HEK293T (cell line): Measurements from ENCODE around the gene ATG2A.

ENCODE experiments used
- CTCF ChIA-PET: fragments of 350-600 bp; formaldehyde crosslinking; extraction: SDS; loops from one replicate; lab custom pipeline; 2021; ENCODE audit warnings: antibody characterized with exemption, inconsistent platforms; lab: Yijun Ruan, JAX
- POLR2A ChIA-PET: fragments of 350-600 bp; formaldehyde crosslinking; extraction: SDS; loops from one replicate; lab custom pipeline; 2020; ENCODE audit warnings: antibody characterized with exemption, inconsistent platforms; lab: Yijun Ruan, JAX
- DNase-seq: peaks from one replicate; pipeline ENCODE4 v3.0.0; 2012; ENCODE audit warnings: mixed read lengths; ENCODE audit errors: extremely low spot score
- ARNT ChIP-seq: fragments of 450-650 bp; IDR thresholded peaks from 2 replicates; pipeline ENCODE4 v1.6.1; 2017; ENCODE audit warnings: mild to moderate bottlenecking
- BHLHE40 ChIP-seq: fragments of 450-650 bp; IDR thresholded peaks from 2 replicates; pipeline ENCODE4 v1.6.1; 2016; ENCODE audit warnings: mild to moderate bottlenecking, moderate library complexity, borderline replicate concordance
- CTBP1 ChIP-seq: fragments of 450-650 bp; IDR thresholded peaks from 2 replicates; pipeline ENCODE4 v1.6.1; 2016; ENCODE audit warnings: borderline replicate concordance
- ELF4 ChIP-seq: fragments of 450-650 bp; IDR thresholded peaks from 2 replicates; pipeline ENCODE4 v1.6.1; 2017; ENCODE audit warnings: antibody characterized with exemption
- FOXA1 ChIP-seq: fragments of 450-650 bp; IDR thresholded peaks from 2 replicates; pipeline ENCODE4 v1.6.1; 2016; ENCODE audit warnings: mild to moderate bottlenecking
- FOXK2 ChIP-seq: fragments of 450-650 bp; IDR thresholded peaks from 2 replicates; pipeline ENCODE4 v1.6.1; 2016; ENCODE audit warnings: mild to moderate bottlenecking
- FOXM1 ChIP-seq: fragments of 450-650 bp; IDR thresholded peaks from 2 replicates; pipeline ENCODE4 v1.6.1; 2017; ENCODE audit warnings: mild to moderate bottlenecking, borderline replicate concordance
- HDGF ChIP-seq: fragments of 450-650 bp; IDR thresholded peaks from 2 replicates; pipeline ENCODE4 v1.6.1; 2017; ENCODE audit warnings: antibody characterized with exemption, borderline replicate concordance
- L3MBTL2 ChIP-seq: fragments of 450-650 bp; conservative IDR thresholded peaks from 2 replicates; pipeline ENCODE4 v1.6.1; 2016; ENCODE audit warnings: mild to moderate bottlenecking
- LEF1 ChIP-seq: fragments of 450-650 bp; IDR thresholded peaks from 2 replicates; pipeline ENCODE4 v1.6.1; 2017; ENCODE audit warnings: mild to moderate bottlenecking, borderline replicate concordance
- NFRKB ChIP-seq: fragments of 450-650 bp; IDR thresholded peaks from 2 replicates; pipeline ENCODE4 v1.6.1; 2016; ENCODE audit warnings: mild to moderate bottlenecking, moderate library complexity
- PKNOX1 ChIP-seq: fragments of 450-650 bp; IDR thresholded peaks from 2 replicates; pipeline ENCODE4 v1.6.1; 2016
- SP1 ChIP-seq: fragments of 450-650 bp; IDR thresholded peaks from 2 replicates; pipeline ENCODE4 v1.6.1; 2017
- SUZ12 ChIP-seq: fragments of 450-650 bp; IDR thresholded peaks from 2 replicates; pipeline ENCODE4 v1.6.1; 2016; ENCODE audit warnings: mild to moderate bottlenecking
- TARDBP ChIP-seq: fragments of 450-650 bp; IDR thresholded peaks from 2 replicates; pipeline ENCODE4 v1.6.1; 2016
- ZNF384 ChIP-seq: fragments of 450-650 bp; IDR thresholded peaks from 2 replicates; pipeline ENCODE4 v1.6.1; 2016

Gene ATG2A

DNA sequence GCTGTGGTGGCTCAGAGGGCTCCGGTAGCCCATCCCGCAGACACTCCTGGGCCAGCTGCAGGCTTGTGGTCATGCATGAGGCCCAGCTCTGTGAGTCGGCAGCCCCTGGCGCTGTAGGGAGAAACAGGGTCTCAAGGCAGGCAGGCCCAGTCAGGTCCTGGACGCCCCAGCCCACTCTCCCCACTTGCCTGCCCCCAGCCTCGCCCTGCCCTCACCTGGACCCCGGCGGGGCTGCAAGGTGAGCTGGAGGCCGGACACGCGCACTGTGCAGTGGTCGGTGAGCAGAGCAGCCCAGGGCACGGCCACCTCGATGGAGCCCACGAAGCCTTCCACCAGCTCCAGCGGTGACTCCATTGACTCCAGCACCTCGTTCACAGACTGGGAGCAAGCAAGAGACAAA is 2.9 kb downstream of the ATG2A start:
- TF ChIP-seq FOXA1 = no peak
- TF ChIP-seq HDGF = no peak
- no peak for TF ChIP-seq ELF4
- TF ChIP-seq ARNT = no peak
- no peak for TF ChIP-seq FOXM1
- TF ChIP-seq ZNF384 = no peak
- TF ChIP-seq LEF1 = no peak
- TF ChIP-seq PKNOX1 = no peak
- TF ChIP-seq SP1 = no peak
- no peak for TF ChIP-seq L3MBTL2
- TF ChIP-seq CTBP1 = no peak
- TF ChIP-seq FOXK2 = no peak
- no peak for TF ChIP-seq BHLHE40
- no peak for TF ChIP-seq TARDBP
- no peak for DNase-seq
- POLR2A ChIA-PET = no interaction called here
- CTCF ChIA-PET = no interaction called here

DNA sequence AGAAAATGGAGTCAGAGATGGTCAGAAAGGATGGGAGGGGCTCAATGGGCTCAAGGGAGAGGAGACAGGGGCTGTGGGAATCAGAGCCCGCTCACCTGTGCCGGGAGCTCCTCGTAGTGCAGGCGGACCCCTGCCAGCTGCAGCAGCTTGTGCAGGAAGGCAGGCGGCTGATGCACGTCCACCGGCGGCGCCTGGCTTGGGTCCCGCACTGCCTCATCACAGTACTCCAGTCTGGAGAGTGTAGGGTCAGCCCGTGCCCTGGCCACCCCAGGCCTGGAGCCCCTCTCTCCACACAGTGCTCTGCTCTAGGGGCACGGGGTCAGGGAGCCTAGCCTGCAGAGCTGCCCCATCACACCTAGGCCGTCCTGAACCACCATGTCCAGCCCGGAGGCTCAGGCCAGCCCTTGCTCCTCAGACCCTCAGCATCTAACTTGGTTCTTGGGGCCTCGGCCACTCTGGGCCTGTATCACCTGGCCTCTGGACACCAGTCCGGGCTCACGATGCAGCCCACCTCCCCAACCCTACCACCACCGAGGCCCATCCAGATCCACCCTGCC is 3.8 kb downstream of the ATG2A start:
- POLR2A ChIA-PET = no interaction called here
- no peak for TF ChIP-seq ZNF384
- TF ChIP-seq NFRKB = no peak
- TF ChIP-seq ARNT = no peak
- TF ChIP-seq FOXM1 = no peak
- no peak for TF ChIP-seq HDGF
- no peak for TF ChIP-seq FOXK2
- TF ChIP-seq PKNOX1 = no peak
- TF ChIP-seq FOXA1 = no peak
- no peak for TF ChIP-seq BHLHE40
- TF ChIP-seq ELF4 = no peak
- TF ChIP-seq L3MBTL2 = no peak
- no peak for TF ChIP-seq LEF1
- CTCF ChIA-PET = no interaction called here
- no peak for DNase-seq

DNA sequence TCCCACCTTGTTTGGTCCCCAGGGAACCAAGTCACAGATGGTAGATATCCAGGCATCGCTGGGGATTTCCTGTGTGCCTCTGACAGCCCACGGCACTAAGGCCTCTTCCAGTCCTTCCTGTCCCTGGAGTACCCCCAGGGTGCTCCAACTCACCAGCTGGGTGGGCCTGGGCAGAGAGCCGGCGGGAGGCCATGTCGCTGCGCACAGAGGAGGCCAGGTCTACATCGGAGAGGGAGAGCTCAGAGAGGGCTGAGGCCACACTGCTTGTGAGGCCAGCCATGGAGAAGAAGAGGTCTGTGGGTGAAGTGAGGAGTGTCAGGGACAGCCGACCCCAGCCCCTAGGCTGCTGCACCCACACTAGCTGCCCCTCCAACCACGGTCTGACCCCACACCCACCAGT is 5.3 kb downstream of the ATG2A start:
- POLR2A ChIA-PET = interaction anchor here (0.8 kb wide), 1 partner anchor 24 kb away, joined by 4 read pairs; no protein-coding TSS in a partner anchor
- TF ChIP-seq NFRKB (no peak), L3MBTL2 (no peak), PKNOX1 (no peak), HDGF (no peak), SUZ12 (no peak), FOXA1 (no peak), ARNT (no peak), BHLHE40 (no peak), ELF4 (no peak), LEF1 (no peak), FOXK2 (no peak)
- no peak for DNase-seq
- CTCF ChIA-PET = no interaction called here

GRCh38 chr11:64911142-64911541 is 5.9 kb downstream of the ATG2A start:
- ChIA-PET POLR2A (no interaction called here), CTCF (no interaction called here)
- no peak for DNase-seq
- TF ChIP-seq L3MBTL2 = no peak
- no peak for TF ChIP-seq SUZ12
- TF ChIP-seq PKNOX1 = no peak
- TF ChIP-seq ELF4 = no peak

DNA sequence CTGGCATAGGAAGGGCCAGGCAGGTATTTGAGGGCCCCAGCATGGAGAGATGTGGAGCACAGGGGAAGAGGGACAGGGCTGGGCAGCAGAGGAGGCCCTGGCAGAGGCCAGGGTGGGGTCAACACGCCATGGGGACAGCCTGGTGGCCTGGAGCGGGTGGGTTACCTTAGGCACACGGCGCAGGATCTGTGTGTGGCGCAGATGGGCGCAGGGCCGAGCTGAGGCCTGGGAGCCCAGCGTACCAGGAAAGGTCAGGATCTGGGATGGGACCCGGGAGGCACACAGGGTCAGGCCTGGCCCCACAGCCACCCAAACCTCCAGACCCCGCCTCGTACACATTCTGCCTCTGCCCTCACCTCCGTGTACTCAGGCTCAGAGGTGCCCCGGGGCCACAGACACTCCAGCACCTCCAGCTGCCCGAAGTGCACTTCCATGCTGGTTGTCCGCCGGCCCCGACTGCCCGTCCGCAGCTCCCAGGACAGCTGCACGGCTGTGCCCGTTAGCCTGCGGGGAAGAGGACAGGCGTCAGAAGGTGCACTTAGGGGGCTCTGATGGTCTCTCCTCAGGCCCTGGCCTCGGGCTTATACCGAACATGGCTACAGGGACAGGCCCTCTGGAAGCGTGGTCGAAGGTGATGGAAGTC is 6.4 kb downstream of the ATG2A start:
- ChIA-PET POLR2A (no interaction called here), CTCF (no interaction called here)
- TF ChIP-seq FOXA1 (no peak), SP1 (no peak), CTBP1 (no peak), BHLHE40 (no peak), LEF1 (no peak), L3MBTL2 (no peak), ZNF384 (no peak), PKNOX1 (no peak), HDGF (no peak), ELF4 (no peak), SUZ12 (no peak), NFRKB (no peak), ARNT (no peak)
- DNase-seq = no peak
